Caco-2 (cell line): ENCODE data around the gene ELL. TPM values are rescaled to one million over a fixed set of nuclear protein-coding genes. Genes with fewer than 3 reads are reported as not detected.

ENCODE experiments used
- BruUV-seq: library from RNA; stranded (reverse); fragments of 400-500 nt; replicated peaks from 2 replicates; lab custom pipeline; 2021; lab: Mats Ljungman, UMichigan
- CTCF ChIA-PET: fragments of 300-600 bp; sonication (Branson Sonifier 250); formaldehyde crosslinking; loops from one replicate; lab custom pipeline; 2022; ENCODE audit warnings: antibody characterized with exemption; lab: Charles Lee
- POLR2A ChIA-PET: fragments of 300-600 bp; sonication (Branson Sonifier 250); formaldehyde crosslinking; loops from one replicate; lab custom pipeline; 2022; ENCODE audit warnings: antibody characterized with exemption; lab: Charles Lee
- DNase-seq, 2 experiments: peaks; one replicate each; pipeline versions ENCODE4 v3.0.0 to v3.0.0-alpha.2; 2020 to 2022
- H3K27me3 ChIP-seq: replicated peaks from 2 replicates; pipeline ENCODE4 v1.6.0; 2011; ENCODE audit warnings: low read length; ENCODE audit not compliant: control insufficient read depth, insufficient read depth
- H3K36me3 ChIP-seq: 2 replicates; pipeline ENCODE4 v1.5.1; 2011; ENCODE audit warnings: low read length; ENCODE audit not compliant: control insufficient read depth, insufficient read depth
- H3K4me1 ChIP-seq: fragments of 250-450 bp; sonication (Bioruptor Pico); 2 replicates; pipeline ENCODE4 v1.5.1; 2020; ENCODE audit warnings: mild to moderate bottlenecking
- H3K4me3 ChIP-seq: 2 replicates; pipeline ENCODE4 v1.5.1; 2011; ENCODE audit warnings: low read depth, mild to moderate bottlenecking, control low read depth, low read length
- H3K9me3 ChIP-seq: fragments of 250-450 bp; sonication (Bioruptor Pico); 2 replicates; pipeline ENCODE4 v1.5.1; 2020; ENCODE audit warnings: mild to moderate bottlenecking, moderate library complexity
- H3K27ac Mint-ChIP-seq: one replicate; pipeline ENCODE4 v1.8.0; 2022; ENCODE audit warnings: mixed read lengths; ENCODE audit not compliant: unreplicated experiment
- H3K27me3 Mint-ChIP-seq: one replicate; pipeline ENCODE4 v1.8.0; 2022; ENCODE audit warnings: mixed read lengths; ENCODE audit not compliant: insufficient read depth, unreplicated experiment
- H3K36me3 Mint-ChIP-seq: one replicate; pipeline ENCODE4 v1.8.0; 2022; ENCODE audit warnings: mild to moderate bottlenecking, mixed read lengths; ENCODE audit not compliant: insufficient read depth, unreplicated experiment
- H3K4me1 Mint-ChIP-seq: one replicate; pipeline ENCODE4 v1.8.0; 2022; ENCODE audit warnings: low read depth, mixed read lengths; ENCODE audit not compliant: unreplicated experiment
- H3K4me3 Mint-ChIP-seq: one replicate; pipeline ENCODE4 v1.8.0; 2022; ENCODE audit warnings: mild to moderate bottlenecking, moderate library complexity, mixed read lengths; ENCODE audit not compliant: unreplicated experiment
- H3K9me3 Mint-ChIP-seq: one replicate; pipeline ENCODE4 v1.8.0; 2022; ENCODE audit warnings: mixed read lengths; ENCODE audit not compliant: unreplicated experiment
- intact Hi-C: fragments of 100-400 bp; cut with micrococcal nuclease; formaldehyde crosslinking; loops from one replicate; pipeline ENCODE4 v1.10.0; 2022; ENCODE audit not compliant: unreplicated experiment
- total RNA-seq: library from RNA; stranded (reverse); gene quantifications from 2 replicates; pipeline ENCODE4 v1.2.3, GENCODE V29; 2022
- TF ChIP-seq, protein P1 (sequence below), 2 experiments: fragments of 200-600 bp in 1 of 2; IDR thresholded peaks; 1 replicate in 1 of 2; 2 replicates in 1 of 2; pipeline versions ENCODE4 v1.5.1 to v1.8.0; 2011 to 2022; ENCODE audit warnings: antibody characterized with exemption in 1 of 2, control low read depth in 1 of 2, inconsistent platforms in 1 of 2, low read depth in 1 of 2, low read length in 1 of 2, mild to moderate bottlenecking in 1 of 2, moderate library complexity in 1 of 2; ENCODE audit not compliant: insufficient read depth in 1 of 2, severe bottlenecking in 1 of 2, unreplicated experiment in 1 of 2

Gene ELL
- total RNA-seq, 1 experiment from 2014 or later = 12.1 TPM

DNA sequence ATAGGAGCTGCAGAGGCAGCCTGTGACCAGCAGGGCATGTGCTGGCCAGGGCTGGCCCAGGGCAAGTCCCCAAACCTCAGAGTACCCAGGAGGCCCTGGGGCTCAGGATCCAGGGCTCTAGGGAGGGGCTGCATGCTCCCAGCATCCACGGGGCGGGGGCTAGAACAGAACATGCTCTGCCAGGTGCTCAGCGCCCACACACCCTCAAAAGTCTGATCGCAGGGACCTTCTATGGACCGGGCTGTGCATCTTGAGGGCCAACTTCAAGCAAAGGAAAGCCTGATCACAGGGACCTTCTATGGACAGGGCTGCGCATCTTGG, 33.5 kb downstream of the ELL start:
- no peaks in the 10 kb centered on the region for H3K4me1 Mint-ChIP-seq
- intact Hi-C loops = loop anchor here (5.0 kb wide), 1 partner anchor 34 kb away; the partner anchor contains the start of gene ELL
- TF ChIP-seq, protein P1, sequence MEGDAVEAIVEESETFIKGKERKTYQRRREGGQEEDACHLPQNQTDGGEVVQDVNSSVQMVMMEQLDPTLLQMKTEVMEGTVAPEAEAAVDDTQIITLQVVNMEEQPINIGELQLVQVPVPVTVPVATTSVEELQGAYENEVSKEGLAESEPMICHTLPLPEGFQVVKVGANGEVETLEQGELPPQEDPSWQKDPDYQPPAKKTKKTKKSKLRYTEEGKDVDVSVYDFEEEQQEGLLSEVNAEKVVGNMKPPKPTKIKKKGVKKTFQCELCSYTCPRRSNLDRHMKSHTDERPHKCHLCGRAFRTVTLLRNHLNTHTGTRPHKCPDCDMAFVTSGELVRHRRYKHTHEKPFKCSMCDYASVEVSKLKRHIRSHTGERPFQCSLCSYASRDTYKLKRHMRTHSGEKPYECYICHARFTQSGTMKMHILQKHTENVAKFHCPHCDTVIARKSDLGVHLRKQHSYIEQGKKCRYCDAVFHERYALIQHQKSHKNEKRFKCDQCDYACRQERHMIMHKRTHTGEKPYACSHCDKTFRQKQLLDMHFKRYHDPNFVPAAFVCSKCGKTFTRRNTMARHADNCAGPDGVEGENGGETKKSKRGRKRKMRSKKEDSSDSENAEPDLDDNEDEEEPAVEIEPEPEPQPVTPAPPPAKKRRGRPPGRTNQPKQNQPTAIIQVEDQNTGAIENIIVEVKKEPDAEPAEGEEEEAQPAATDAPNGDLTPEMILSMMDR (IDR thresholded peaks at IDR 0.05; ENCODE audit: insufficient read depth in 1 of 2, low read depth in 1 of 2, low read length in 1 of 2, severe bottlenecking in 1 of 2, unreplicated experiment in 1 of 2) = no peak
- Histone ChIP-seq H3K4me3 (no peak overlapping the region), H3K9me3 (no peaks in the 10 kb centered on the region), H3K27me3 (no peaks in the 10 kb centered on the region), H3K4me1 (no peaks in the 10 kb centered on the region), H3K36me3 (no peaks in the 10 kb centered on the region)
- ChIA-PET POLR2A (no interaction called here), CTCF (interaction anchor here (0.6 to 1.3 kb wide), 12 partner anchors 15 to 318 kb away, joined by 3 to 28 read pairs (median 6); partner anchors contain the start of genes ELL and REX1BD)
- no peak for DNase-seq
- BruUV-seq = no TSS peak
- no peak overlapping the region for H3K27ac Mint-ChIP-seq
- no peak overlapping the region for H3K4me3 Mint-ChIP-seq
- H3K27me3 Mint-ChIP-seq = no peaks in the 10 kb centered on the region
- H3K36me3 Mint-ChIP-seq = peaks cover 15% of the 10 kb centered on the region
- no peaks in the 10 kb centered on the region for H3K9me3 Mint-ChIP-seq

- intact Hi-C loops = loop anchor here (5.0 kb wide), 1 partner anchor 35 kb away; the partner anchor contains the start of gene ELL
- H3K4me3 Mint-ChIP-seq = no peak overlapping the region
- H3K27me3 Mint-ChIP-seq = no peaks in the 10 kb centered on the region
- H3K36me3 Mint-ChIP-seq = peaks cover 20% of the 10 kb centered on the region
- ChIA-PET POLR2A (no interaction called here), CTCF (interaction anchor here (1.3 kb wide), 4 partner anchors 19 to 106 kb away, joined by 6 to 28 read pairs (median 8); partner anchors contain the start of genes ELL and REX1BD)
- no peak overlapping the region for H3K4me3 ChIP-seq
- H3K27me3 ChIP-seq = no peaks in the 10 kb centered on the region
- no peaks in the 10 kb centered on the region for H3K36me3 ChIP-seq
- H3K9me3 ChIP-seq = no peaks in the 10 kb centered on the region
- no peak for DNase-seq
- no peaks in the 10 kb centered on the region for H3K4me1 Mint-ChIP-seq
- TF ChIP-seq, protein P1 (IDR thresholded peaks at IDR 0.05; ENCODE audit: insufficient read depth in 1 of 2, low read depth in 1 of 2, low read length in 1 of 2, severe bottlenecking in 1 of 2, unreplicated experiment in 1 of 2) = no peak
- H3K9me3 Mint-ChIP-seq = no peaks in the 10 kb centered on the region
- no peaks in the 10 kb centered on the region for H3K4me1 ChIP-seq
- no peak overlapping the region for H3K27ac Mint-ChIP-seq
- no TSS peak for BruUV-seq
Measured at GRCh38 chr19:18487576-18488402, 34.1 kb downstream of the ELL start.

- no peaks in the 10 kb centered on the region for H3K27me3 ChIP-seq
- H3K9me3 ChIP-seq = no peaks in the 10 kb centered on the region
- no peaks in the 10 kb centered on the region for H3K27me3 Mint-ChIP-seq
- BruUV-seq = no TSS peak
- POLR2A ChIA-PET = no interaction called here
- H3K4me3 ChIP-seq = no peak overlapping the region
- no peaks in the 10 kb centered on the region for H3K9me3 Mint-ChIP-seq
- H3K4me1 Mint-ChIP-seq = no peaks in the 10 kb centered on the region
- no peaks in the 10 kb centered on the region for H3K36me3 ChIP-seq
- TF ChIP-seq, protein P1 (IDR thresholded peaks at IDR 0.05; ENCODE audit: insufficient read depth in 1 of 2, low read depth in 1 of 2, low read length in 1 of 2, severe bottlenecking in 1 of 2, unreplicated experiment in 1 of 2) = no peak
- DNase-seq = no peak
- CTCF ChIA-PET = no interaction called here
- no peaks in the 10 kb centered on the region for H3K4me1 ChIP-seq
- no peak overlapping the region for H3K4me3 Mint-ChIP-seq
- no peak overlapping the region for H3K27ac Mint-ChIP-seq
- H3K36me3 Mint-ChIP-seq = peaks cover 20% of the 10 kb centered on the region
- intact Hi-C loops = loop anchor here (5.0 kb wide), 1 partner anchor 36 kb away; the partner anchor contains the start of gene ELL
Measured at GRCh38 chr19:18486746-18487145, 35.1 kb downstream of the ELL start.
